H1 (cell line): ENCODE results near the gene TNPO3. TPM values are rescaled to one million over a fixed set of nuclear protein-coding genes. Genes with fewer than 3 reads are reported as not detected.

Experiments used
- BCL11A ChIP-seq, 2 experiments: IDR thresholded peaks; one replicate each; pipeline ENCODE4 v1.6.1; 2011; ENCODE audit warnings: low read depth in 2 of 2, low read length in 2 of 2, mild to moderate bottlenecking in 2 of 2
- BRCA1 ChIP-seq: IDR thresholded peaks from 2 replicates; pipeline ENCODE4 v1.6.1; 2012; ENCODE audit warnings: low read depth, low read length, improper control_type of control experiment
- CEBPB ChIP-seq: IDR thresholded peaks from 2 replicates; pipeline ENCODE4 v1.6.1; 2012; ENCODE audit warnings: low read depth, low read length
- HDAC2 ChIP-seq, 2 experiments: fragments of 300-600 bp in 1 of 2; sonication (generic) in 1 of 2; IDR thresholded peaks; 2 replicates each; pipeline ENCODE4 v1.6.1; 2011 to 2012; ENCODE audit warnings: low read depth in 2 of 2, low read length in 2 of 2, mild to moderate bottlenecking in 2 of 2, moderate library complexity in 2 of 2, borderline replicate concordance in 1 of 2, inconsistent platforms in 1 of 2
- KDM1A ChIP-seq: fragments of 200-600, 300-600 bp; sonication (generic); IDR thresholded peaks from 2 replicates; pipeline ENCODE4 v1.7.1; 2016; ENCODE audit warnings: mild to moderate bottlenecking, low read length, borderline replicate concordance
- RFX5 ChIP-seq: IDR thresholded peaks from 2 replicates; pipeline ENCODE4 v1.6.1; 2011; ENCODE audit warnings: low read depth, low read length, improper control_type of control experiment, borderline replicate concordance
- RNF2 ChIP-seq: fragments of 200-900, 300-1000 bp; sonication (generic); IDR thresholded peaks from 2 replicates; pipeline ENCODE4 v1.7.1; 2016; ENCODE audit warnings: borderline replicate concordance, low read depth, mild to moderate bottlenecking, antibody characterized with exemption, low read length; ENCODE audit not compliant: poor library complexity, severe bottlenecking; ENCODE audit errors: missing control alignments
- SIN3A ChIP-seq, 2 experiments: IDR thresholded peaks in 1 of 2; conservative IDR thresholded peaks in 1 of 2; 2 replicates each; pipeline ENCODE4 v1.6.1; 2011 to 2012; ENCODE audit warnings: low read length in 2 of 2, improper control_type of control experiment in 1 of 2, low read depth in 1 of 2, mild to moderate bottlenecking in 1 of 2
- YY1 ChIP-seq: IDR thresholded peaks from 2 replicates; pipeline ENCODE4 v1.6.1; 2011; ENCODE audit warnings: low read depth, mild to moderate bottlenecking, low read length
- polyA plus RNA-seq, 7 experiments: library from polyadenylated mRNA; depleted of rRNA in 3 of 7; stranded (reverse) in 5 of 7; unstranded in 2 of 7; fragments of >200 nt in 5 of 7; fragments of 200-250 nt in 2 of 7; gene quantifications; 1 replicate in 5 of 7; 2 replicates in 1 of 7; 4 replicates in 1 of 7; pipeline versions ENCODE4 v1.2.1 to v1.2.3, GENCODE V29; 2011 to 2013; ENCODE audit warnings: missing spikeins in 2 of 7, mixed read lengths in 2 of 7
- total RNA-seq: library from RNA; stranded (reverse); fragmentation: NEBNext Ultra II Directional; extraction: Animal tissue kit (Norgen Biotek cat#: 25700); gene quantifications from 2 replicates; pipeline ENCODE4 v1.2.1, GENCODE V29; 2021

TNPO3 gene
- total and polyA plus RNA-seq, 2 of the 8 experiments (the other 6 are each of a cell fraction or from before 2014, with no cell fraction given) = 67.6 to 99.2 TPM

GRCh38 chr7:128940494-128941322, 114.2 kb downstream of the TNPO3 start (continued):
- TF ChIP-seq RNF2 = no peak
- no peak for TF ChIP-seq CEBPB
- TF ChIP-seq RFX5 = no peak
- no peak for TF ChIP-seq HDAC2 (IDR thresholded peaks at IDR 0.05; ENCODE audit: borderline replicate concordance in 1 of 2, low read depth in 2 of 2, low read length in 2 of 2)
- no peak for TF ChIP-seq SIN3A (conservative IDR thresholded peaks at IDR 0.05 in 1 of 2, IDR thresholded peaks at IDR 0.05 in 1 of 2; ENCODE audit: low read depth in 1 of 2, low read length in 2 of 2)
- TF ChIP-seq BRCA1 = no peak
- TF ChIP-seq KDM1A = no peak
- TF ChIP-seq BCL11A (IDR thresholded peaks at IDR 0.05; ENCODE audit: low read depth in 2 of 2, low read length in 2 of 2) = no peak
- TF ChIP-seq YY1 = no peak
- TF ChIP-seq, all 59 proteins: peak for 0
